ENCODE results near the gene CRTC3. TPM values are rescaled to one million over a fixed set of nuclear protein-coding genes. Genes with fewer than 3 reads are reported as not detected.

Gene CRTC3
- total RNA-seq, 1 experiment from 2014 or later, result 3.9 TPM

DNA sequence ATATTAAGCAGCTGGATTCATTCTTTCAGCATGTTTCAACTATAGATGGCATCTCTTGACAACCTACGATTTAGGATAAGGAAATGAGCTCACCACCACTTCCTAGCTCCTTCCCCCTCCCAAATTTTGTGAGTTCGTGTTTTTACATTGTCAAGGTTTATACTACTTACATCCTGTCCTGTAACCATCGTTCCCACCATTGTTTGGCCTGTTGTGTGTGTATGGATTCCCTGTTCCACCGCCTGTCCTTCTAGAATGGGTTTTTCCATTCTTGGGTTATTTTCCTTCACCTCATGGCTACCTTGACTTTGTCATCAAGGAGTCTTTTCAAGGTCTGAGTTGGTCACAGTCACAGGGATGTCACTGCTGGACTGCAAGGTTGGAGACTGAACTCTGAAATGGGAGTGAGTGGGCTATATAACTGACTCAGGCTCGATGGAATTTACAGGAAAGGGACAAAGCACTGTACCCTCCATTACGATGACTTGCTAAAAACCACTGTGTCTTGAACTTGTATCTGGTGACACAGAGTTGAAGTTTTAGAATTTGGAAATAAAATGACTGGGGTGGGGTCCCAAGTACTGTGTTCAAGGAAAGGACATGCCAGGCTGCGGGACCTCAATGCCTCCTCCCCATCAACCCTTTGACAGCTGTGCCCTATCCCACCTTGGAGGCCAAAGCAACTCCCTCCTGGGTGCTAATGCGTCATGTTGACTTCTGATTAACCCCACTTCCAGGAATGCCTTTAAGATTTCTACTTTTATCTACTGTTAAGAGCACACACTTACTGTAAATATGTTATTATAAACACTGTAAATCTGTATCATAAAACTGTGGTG is 120.6 kb downstream of the CRTC3 start:
- no peaks in the 10 kb centered on the region for H3K9me3 ChIP-seq (ENCODE audit: control insufficient read depth, low read depth, low read length)
- no peak overlapping the region for H2AFZ ChIP-seq (ENCODE audit: low read length)
- no peaks in the 10 kb centered on the region for H3K36me3 Mint-ChIP-seq (ENCODE audit: insufficient read depth in 1 of 3, low read depth in 3 of 3)
- H3K4me3 Mint-ChIP-seq, result no peak overlapping the region
- H3K27ac ChIP-seq (ENCODE audit: insufficient read length, low read depth, low read length), result no peak overlapping the region
- H3K27me3 ChIP-seq (ENCODE audit: insufficient read depth, low read length), result no peaks in the 10 kb centered on the region
- H3K4ac ChIP-seq (ENCODE audit: low read depth, low read length), result no peak overlapping the region
- no peak overlapping the region for H3T11ph ChIP-seq (ENCODE audit: low read length)
- H4K20me1 ChIP-seq (ENCODE audit: control insufficient read depth, insufficient read depth, insufficient read length), result no peaks in the 10 kb centered on the region
- H4K91ac ChIP-seq (ENCODE audit: insufficient read length, low read depth, low read length), result no peak overlapping the region
- H3K4me1 ChIP-seq (ENCODE audit: insufficient read depth, low read length), result no peaks in the 10 kb centered on the region
- no peak overlapping the region for H3K14ac ChIP-seq (ENCODE audit: insufficient read depth, low read length)
- H3K4me1 Mint-ChIP-seq, result peaks cover 6 to 10% of the 10 kb centered on the region in 2 experiments
- peaks cover 5% of the 10 kb centered on the region for H3K27me3 Mint-ChIP-seq (ENCODE audit: low read depth)
- H2BK12ac ChIP-seq (ENCODE audit: insufficient read length, low read depth, low read length), result no peak overlapping the region
- H3K9ac ChIP-seq (ENCODE audit: extremely low read depth, insufficient read length, low read length), result no peak overlapping the region
- no peak for DNase-seq
- H3K27ac Mint-ChIP-seq, result 0 out of 7 replicates have a peak overlapping the region, but pooled peaks of 1 of the 3 experiments have one; percentile 46
- H3K23ac ChIP-seq (ENCODE audit: insufficient read length, low read depth, low read length), result no peak overlapping the region
- H3K23me2 ChIP-seq (ENCODE audit: insufficient read length, low read depth, low read length, poor library complexity, severe bottlenecking), result no peaks in the 10 kb centered on the region
- H2BK15ac ChIP-seq (ENCODE audit: low read depth, low read length), result no peak overlapping the region
- H3K4me2 ChIP-seq (ENCODE audit: insufficient read depth, insufficient read length, low read length), result no peak overlapping the region
- H3K79me1 ChIP-seq (ENCODE audit: insufficient read depth, low read depth, low read length, poor library complexity, severe bottlenecking), result no peaks in the 10 kb centered on the region
- no peak overlapping the region for H3K18ac ChIP-seq (ENCODE audit: insufficient read length, low read depth, low read length)
- H3K79me2 ChIP-seq (ENCODE audit: insufficient read depth, low read length), result no peaks in the 10 kb centered on the region
- no peaks in the 10 kb centered on the region for H3K9me3 Mint-ChIP-seq
- H2BK120ac ChIP-seq (ENCODE audit: low read depth, low read length, poor library complexity, severe bottlenecking), result no peak overlapping the region
- H3K56ac ChIP-seq (ENCODE audit: insufficient read length, low read depth, low read length), result no peak overlapping the region
- no peak overlapping the region for H4K5ac ChIP-seq (ENCODE audit: insufficient read length, low read depth, low read length)
- no peak overlapping the region for H2BK5ac ChIP-seq (ENCODE audit: insufficient read length, low read length)
- H2BK20ac ChIP-seq (ENCODE audit: low read depth, low read length, poor library complexity, severe bottlenecking), result no peak overlapping the region
- H2AK5ac ChIP-seq (ENCODE audit: insufficient read length, low read length), result no peak overlapping the region
- WGBS (ENCODE audit: extremely low coverage, insufficient read length, low lambda C conversion rate), result no CpG with 5 or more reads among the region's 8 CpGs
- no peak for TF ChIP-seq CTCF (conservative IDR thresholded peaks at IDR 0.05)
- no peak overlapping the region for H4K8ac ChIP-seq (replicated peaks; ENCODE audit: insufficient read length, low read depth, low read length)
